Neural cell (in vitro differentiated cells): Measurements from ENCODE around the gene RGP1. TPM values are rescaled to one million over a fixed set of nuclear protein-coding genes. Genes with fewer than 3 reads are reported as not detected.

Source experiments
- H2AFZ ChIP-seq: fragments of 200-600, 300-800 bp; sonication (generic), shearing (Covaris generic); 2 replicates; pipeline ENCODE4 v1.6.0; 2014; ENCODE audit warnings: low read depth, mild to moderate bottlenecking, antibody characterized with exemption, low read length, moderate library complexity
- H3F3A ChIP-seq: fragments of 200-600 bp; shearing (Covaris generic); 2 replicates; pipeline ENCODE4 v1.6.1; 2016; ENCODE audit warnings: mild to moderate bottlenecking, moderate library complexity, mixed read lengths, antibody characterized with exemption, low read length; ENCODE audit not compliant: insufficient read depth, poor library complexity, severe bottlenecking
- H3K27ac ChIP-seq: fragments of 200-600, 300-800 bp; sonication (generic), shearing (Covaris generic); 2 replicates; pipeline ENCODE4 v1.5.1; 2014; ENCODE audit warnings: mild to moderate bottlenecking, low read length, moderate library complexity
- H3K27me3 ChIP-seq: fragments of 300-800, 200-600 bp; sonication (generic), shearing (Covaris generic); 2 replicates; pipeline ENCODE4 v1.6.0; 2014; ENCODE audit warnings: mild to moderate bottlenecking, low read depth, low read length, moderate library complexity; ENCODE audit not compliant: insufficient read depth
- H3K36me3 ChIP-seq: fragments of 300-800, 200-600 bp; sonication (generic), shearing (Covaris generic); 2 replicates; pipeline ENCODE4 v1.5.1; 2014; ENCODE audit warnings: mild to moderate bottlenecking, antibody characterized with exemption, low read length, moderate library complexity; ENCODE audit not compliant: insufficient read depth
- H3K4me2 ChIP-seq: fragments of 300-800, 200-600 bp; sonication (generic), shearing (Covaris generic); 2 replicates; pipeline ENCODE4 v1.6.0; 2014; ENCODE audit warnings: mild to moderate bottlenecking, low read length
- H3K4me3 ChIP-seq: fragments of 300-800, 200-600 bp; sonication (generic), shearing (Covaris generic); 2 replicates; pipeline ENCODE4 v1.5.1; 2014; ENCODE audit warnings: mild to moderate bottlenecking, low read length, moderate library complexity
- H3K79me2 ChIP-seq: fragments of 200-600 bp; shearing (Covaris generic); replicated peaks from 2 replicates; pipeline ENCODE4 v1.6.0; 2014; ENCODE audit warnings: mild to moderate bottlenecking, low read length, moderate library complexity; ENCODE audit not compliant: insufficient read depth
- H3K9ac ChIP-seq: fragments of 300-800, 200-600 bp; sonication (generic), shearing (Covaris generic); 2 replicates; pipeline ENCODE4 v1.6.1; 2016; ENCODE audit warnings: mild to moderate bottlenecking, low read length, mixed read lengths
- H3K9me2 ChIP-seq: fragments of 200-600 bp; shearing (Covaris generic); 2 replicates; pipeline ENCODE4 v1.6.1; 2016; ENCODE audit warnings: mild to moderate bottlenecking, low read length, mixed read lengths; ENCODE audit not compliant: insufficient read depth
- H3K9me3 ChIP-seq: fragments of 200-600, 300-800 bp; sonication (generic), shearing (Covaris generic); 2 replicates; pipeline ENCODE4 v1.6.1; 2016; ENCODE audit warnings: mild to moderate bottlenecking, mixed run types, low read length, moderate library complexity, mixed read lengths
- H4K20me1 ChIP-seq: fragments of 200-600 bp; shearing (Covaris generic); 2 replicates; pipeline ENCODE4 v1.6.1; 2016; ENCODE audit warnings: mild to moderate bottlenecking, mixed run types; ENCODE audit not compliant: insufficient read depth
- CTCF ChIP-seq: fragments of 450-650 bp; IDR thresholded peaks from 2 replicates; pipeline ENCODE4 v1.5.1; 2014; ENCODE audit warnings: antibody characterized with exemption, mild to moderate bottlenecking, moderate library complexity; ENCODE audit not compliant: poor library complexity, severe bottlenecking
- EP300 ChIP-seq: fragments of 450-650 bp; conservative IDR thresholded peaks from 2 replicates; pipeline ENCODE4 v1.6.1; 2014; ENCODE audit warnings: antibody characterized with exemption, mild to moderate bottlenecking, moderate library complexity; ENCODE audit not compliant: poor library complexity, severe bottlenecking
- EZH2 ChIP-seq: fragments of 200-600, 300-800 bp; shearing (Covaris generic), sonication (generic); IDR thresholded peaks from 2 replicates; pipeline ENCODE4 v1.6.1; 2014; ENCODE audit warnings: antibody characterized with exemption, low read length, borderline replicate concordance, mild to moderate bottlenecking; ENCODE audit not compliant: insufficient read depth, poor library complexity, severe bottlenecking
- MXI1 ChIP-seq: fragments of 450-650 bp; conservative IDR thresholded peaks from 2 replicates; pipeline ENCODE4 v1.6.1; 2014; ENCODE audit warnings: antibody characterized with exemption, mild to moderate bottlenecking; ENCODE audit not compliant: poor library complexity, severe bottlenecking
- POLR2AphosphoS5 ChIP-seq: IDR thresholded peaks from 2 replicates; pipeline ENCODE4 v1.6.1; 2012
- RAD21 ChIP-seq: fragments of 450-650 bp; conservative IDR thresholded peaks from 2 replicates; pipeline ENCODE4 v1.6.1; 2014; ENCODE audit warnings: antibody characterized with exemption, mild to moderate bottlenecking, moderate library complexity
- REST ChIP-seq: IDR thresholded peaks from 2 replicates; pipeline ENCODE4 v1.6.1; 2012; ENCODE audit warnings: borderline replicate concordance
- SMC3 ChIP-seq: fragments of 450-650 bp; conservative IDR thresholded peaks from 2 replicates; pipeline ENCODE4 v1.6.1; 2014; ENCODE audit warnings: antibody characterized with exemption, mild to moderate bottlenecking, moderate library complexity; ENCODE audit not compliant: poor library complexity
- TAF1 ChIP-seq: IDR thresholded peaks from 2 replicates; pipeline ENCODE4 v1.6.1; 2012; ENCODE audit warnings: low read depth
- polyA plus RNA-seq: library from polyadenylated mRNA; depleted of rRNA; stranded (reverse); fragments of >200 nt; gene quantifications from 2 replicates; pipeline ENCODE4 v1.2.3, GENCODE V29; 2014

The RGP1 gene
- polyA plus RNA-seq, 1 donor from 2014 or later: 8.1 TPM

GRCh38 chr9:35790025-35790384 is 40.9 kb downstream of the RGP1 start:
- Histone ChIP-seq H3K36me3 (no peaks in the 10 kb centered on the region), H3K4me2 (no peak overlapping the region), H3K79me2 (no peaks in the 10 kb centered on the region), H3K4me3 (no peak overlapping the region), H3K9me2 (no peaks in the 10 kb centered on the region), H3K9me3 (no peaks in the 10 kb centered on the region), H3K27ac (no peak overlapping the region), H4K20me1 (no peaks in the 10 kb centered on the region), H3K27me3 (no peaks in the 10 kb centered on the region), H3F3A (no peaks in the 10 kb centered on the region), H3K9ac (peak overlapping the region; percentile 37), H2AFZ (peak overlapping the region; percentile 22)
- TF ChIP-seq RAD21 (no peak), CTCF (no peak), POLR2AphosphoS5 (no peak), TAF1 (no peak), EP300 (no peak), SMC3 (no peak), EZH2 (no peak), REST (no peak)

- H3K36me3 ChIP-seq: no peaks in the 10 kb centered on the region
- H3K9me2 ChIP-seq: no peaks in the 10 kb centered on the region
- peak overlapping the region; percentile 22 for H2AFZ ChIP-seq
- TF ChIP-seq SMC3: peak; percentile 92
- peak; percentile 29 for TF ChIP-seq MXI1
- TF ChIP-seq EZH2: no peak
- no peak for TF ChIP-seq TAF1
- peak; percentile 98 for TF ChIP-seq RAD21
- peak; percentile 99 for TF ChIP-seq CTCF
- no peak for TF ChIP-seq REST
- no peak for TF ChIP-seq POLR2AphosphoS5
- no peak for TF ChIP-seq EP300
- no peaks in the 10 kb centered on the region for H4K20me1 ChIP-seq
- H3K27ac ChIP-seq: no peak overlapping the region
- no peaks in the 10 kb centered on the region for H3K9me3 ChIP-seq
- no peaks in the 10 kb centered on the region for H3K27me3 ChIP-seq
- no peak overlapping the region for H3K4me3 ChIP-seq
- no peaks in the 10 kb centered on the region for H3F3A ChIP-seq
- H3K4me2 ChIP-seq: no peak overlapping the region
- H3K9ac ChIP-seq: peak overlapping the region; percentile 37
- no peaks in the 10 kb centered on the region for H3K79me2 ChIP-seq
Measured at GRCh38 chr9:35790385-35791296, 41.6 kb downstream of the RGP1 start.
